NB4 (cell line): Measurements from ENCODE around the gene CFAP210.
"Not testable (repeated sequence)": the region's sequence is repeated elsewhere in the genome, so short reads cannot be mapped to it uniquely, and the experiment has no call there.

Experiments
- DNase-seq: peaks from one replicate; pipeline ENCODE4 v3.0.0; 2010; ENCODE audit warnings: low read depth
- H3K4me3 ChIP-seq: one replicate; pipeline ENCODE4 v1.5.1; 2011; ENCODE audit warnings: mild to moderate bottlenecking, low read depth, low read length, moderate library complexity
- MYC ChIP-seq: IDR thresholded peaks from 2 replicates; pipeline ENCODE4 v1.6.1; 2011; ENCODE audit warnings: low read depth, low read length
- POLR2A ChIP-seq: IDR thresholded peaks from 2 replicates; pipeline ENCODE4 v1.6.1; 2011; ENCODE audit warnings: mild to moderate bottlenecking; ENCODE audit not compliant: insufficient read length; ENCODE audit errors: extremely low read depth
- TF ChIP-seq, protein P1 (sequence below): IDR thresholded peaks from one replicate; pipeline ENCODE4 v1.5.1; 2012; ENCODE audit warnings: low read depth, low read length
- TF ChIP-seq, protein P2 (sequence below): IDR thresholded peaks from 2 replicates; pipeline ENCODE4 v1.6.1; 2011; ENCODE audit warnings: low read depth, low read length

CFAP210 gene

GRCh38 chr2:169696381-169696780 lies 2.2 kb upstream of the CFAP210 start:
- TF ChIP-seq MYC: no peak
- TF ChIP-seq, protein P1, sequence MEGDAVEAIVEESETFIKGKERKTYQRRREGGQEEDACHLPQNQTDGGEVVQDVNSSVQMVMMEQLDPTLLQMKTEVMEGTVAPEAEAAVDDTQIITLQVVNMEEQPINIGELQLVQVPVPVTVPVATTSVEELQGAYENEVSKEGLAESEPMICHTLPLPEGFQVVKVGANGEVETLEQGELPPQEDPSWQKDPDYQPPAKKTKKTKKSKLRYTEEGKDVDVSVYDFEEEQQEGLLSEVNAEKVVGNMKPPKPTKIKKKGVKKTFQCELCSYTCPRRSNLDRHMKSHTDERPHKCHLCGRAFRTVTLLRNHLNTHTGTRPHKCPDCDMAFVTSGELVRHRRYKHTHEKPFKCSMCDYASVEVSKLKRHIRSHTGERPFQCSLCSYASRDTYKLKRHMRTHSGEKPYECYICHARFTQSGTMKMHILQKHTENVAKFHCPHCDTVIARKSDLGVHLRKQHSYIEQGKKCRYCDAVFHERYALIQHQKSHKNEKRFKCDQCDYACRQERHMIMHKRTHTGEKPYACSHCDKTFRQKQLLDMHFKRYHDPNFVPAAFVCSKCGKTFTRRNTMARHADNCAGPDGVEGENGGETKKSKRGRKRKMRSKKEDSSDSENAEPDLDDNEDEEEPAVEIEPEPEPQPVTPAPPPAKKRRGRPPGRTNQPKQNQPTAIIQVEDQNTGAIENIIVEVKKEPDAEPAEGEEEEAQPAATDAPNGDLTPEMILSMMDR: no peak
- TF ChIP-seq, protein P2, sequence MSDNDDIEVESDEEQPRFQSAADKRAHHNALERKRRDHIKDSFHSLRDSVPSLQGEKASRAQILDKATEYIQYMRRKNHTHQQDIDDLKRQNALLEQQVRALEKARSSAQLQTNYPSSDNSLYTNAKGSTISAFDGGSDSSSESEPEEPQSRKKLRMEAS: no peak
- TF ChIP-seq POLR2A: no peak
- H3K4me3 ChIP-seq: no peak overlapping the region
- DNase-seq: no peak

GRCh38 chr2:169694894-169695260 lies 672 bp upstream of the CFAP210 start:
- DNase-seq: no peak
- TF ChIP-seq, protein P1: no peak
- TF ChIP-seq, protein P2: no peak
- TF ChIP-seq POLR2A (no peak), MYC (no peak)

GRCh38 chr2:169693360-169693759 lies 845 bp downstream of the CFAP210 start:
- H3K4me3 ChIP-seq: no peak overlapping the region
- TF ChIP-seq, protein P2: no peak
- no peak for TF ChIP-seq MYC
- TF ChIP-seq POLR2A: no peak
- TF ChIP-seq, protein P1: peak; percentile 37
- DNase-seq: peak; percentile 37

More at GRCh38 chr2:169694894-169695260, 672 bp upstream of the CFAP210 start:
- peak overlapping the region; percentile 84 for H3K4me3 ChIP-seq

GRCh38 chr2:169692718-169693117 lies 1.5 kb downstream of the CFAP210 start:
- no peak overlapping the region for H3K4me3 ChIP-seq

DNA sequence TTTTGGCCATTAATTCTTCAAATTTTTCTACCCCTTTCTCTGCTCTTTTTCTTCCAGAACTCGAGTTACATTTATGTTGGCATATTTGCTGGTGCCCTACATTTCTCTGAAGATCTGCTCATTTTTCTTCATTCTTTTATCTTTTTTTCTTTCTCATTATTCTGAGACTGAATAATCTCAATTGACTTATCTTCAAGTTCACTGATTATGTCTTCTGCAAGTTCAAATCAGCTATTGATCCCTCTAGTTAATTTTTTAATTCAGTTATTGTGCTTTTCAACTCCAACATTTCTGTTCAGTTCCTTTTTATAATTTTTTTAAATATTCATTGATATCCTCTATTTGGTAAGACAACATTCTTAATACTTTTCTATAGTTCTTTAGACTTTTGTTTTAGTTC lies 3.2 kb downstream of the CFAP210 start:
- DNase-seq: no peak
- TF ChIP-seq POLR2A: no peak
- TF ChIP-seq MYC: no peak
- TF ChIP-seq, protein P2: no peak
- TF ChIP-seq, protein P1: no peak

More at GRCh38 chr2:169692718-169693117, 1.5 kb downstream of the CFAP210 start:
- TF ChIP-seq MYC: no peak
- TF ChIP-seq POLR2A: no peak
- TF ChIP-seq, protein P1: no peak
- TF ChIP-seq, protein P2: no peak
- no peak for DNase-seq

GRCh38 chr2:169687943-169688342 lies 6.3 kb downstream of the CFAP210 start:
- DNase-seq, H3K4me3 ChIP-seq: not testable (repeated sequence)

More for the DNA sequence above, 3.2 kb downstream of the CFAP210 start:
- no peak overlapping the region for H3K4me3 ChIP-seq

GRCh38 chr2:169686825-169687224 lies 7.4 kb downstream of the CFAP210 start:
- not testable (repeated sequence) for H3K4me3 ChIP-seq

GRCh38 chr2:169684712-169685111 lies 9.5 kb downstream of the CFAP210 start:
- not testable (repeated sequence) for H3K4me3 ChIP-seq, DNase-seq

More at GRCh38 chr2:169686825-169687224, 7.4 kb downstream of the CFAP210 start:
- not testable (repeated sequence) for DNase-seq
